Measurements from ENCODE around the gene TXN. TPM values are rescaled to one million over a fixed set of nuclear protein-coding genes. Genes with fewer than 3 reads are reported as not detected.
A peak's percentile ranks its signal among the peaks of the same experiment; 100 is the strongest.

Gene TXN
- total RNA-seq, 1 experiment from 2014 or later = 280 TPM

GRCh38 chr9:110251212-110251611 lies 5.1 kb downstream of the TXN start:
- Histone ChIP-seq H4K20me1 (ENCODE audit: control insufficient read depth, insufficient read depth, insufficient read length) (no peaks in the 10 kb centered on the region), H3K23me2 (ENCODE audit: insufficient read length, low read depth, low read length, poor library complexity, severe bottlenecking) (peaks cover 4% of the 10 kb centered on the region), H3K9ac (ENCODE audit: extremely low read depth, insufficient read length, low read length) (no peak overlapping the region), H3K14ac (ENCODE audit: insufficient read depth, low read length) (no peak overlapping the region), H3K4me2 (ENCODE audit: insufficient read depth, insufficient read length, low read length) (no peak overlapping the region), H3K9me3 (ENCODE audit: control insufficient read depth, low read depth, low read length) (no peaks in the 10 kb centered on the region), H4K5ac (ENCODE audit: insufficient read length, low read depth, low read length) (no peak overlapping the region), H3K23ac (ENCODE audit: insufficient read length, low read depth, low read length) (no peak overlapping the region), H3K4me1 (ENCODE audit: insufficient read depth, low read length) (no peaks in the 10 kb centered on the region; the same call in 1 of the 2 replicates), H3K27ac (ENCODE audit: insufficient read length, low read depth, low read length) (no peak overlapping the region), H3T11ph (ENCODE audit: low read length) (no peak overlapping the region), H2AK5ac (ENCODE audit: insufficient read length, low read length) (no peak overlapping the region), H2BK20ac (ENCODE audit: low read depth, low read length, poor library complexity, severe bottlenecking) (no peak overlapping the region), H3K79me1 (ENCODE audit: insufficient read depth, low read depth, low read length, poor library complexity, severe bottlenecking) (peaks cover 3% of the 10 kb centered on the region), H2BK12ac (ENCODE audit: insufficient read length, low read depth, low read length) (no peak overlapping the region), H3K4ac (ENCODE audit: low read depth, low read length) (no peak overlapping the region), H2BK120ac (ENCODE audit: low read depth, low read length, poor library complexity, severe bottlenecking) (no peak overlapping the region), H2BK5ac (ENCODE audit: insufficient read length, low read length) (no peak overlapping the region), H3K27me3 (ENCODE audit: insufficient read depth, low read length) (no peaks in the 10 kb centered on the region), H4K8ac (replicated peaks; ENCODE audit: insufficient read length, low read depth, low read length) (no peak overlapping the region), H2BK15ac (ENCODE audit: low read depth, low read length) (no peak overlapping the region), H3K79me2 (ENCODE audit: insufficient read depth, low read length) (peaks cover 35% of the 10 kb centered on the region; the same call in 1 of the 2 replicates), H3K18ac (ENCODE audit: insufficient read length, low read depth, low read length) (no peak overlapping the region), H2AFZ (ENCODE audit: low read length) (no peak overlapping the region), H3K56ac (ENCODE audit: insufficient read length, low read depth, low read length) (no peak overlapping the region), H4K91ac (ENCODE audit: insufficient read length, low read depth, low read length) (no peak overlapping the region)
- DNase-seq = no peak
- 100% methylated on average over 1 of the region's 4 CpGs for WGBS (ENCODE audit: extremely low coverage, insufficient read length, low lambda C conversion rate)
- peaks cover 16 to 47% (median 32%) of the 10 kb centered on the region in 3 experiments for H3K36me3 Mint-ChIP-seq (ENCODE audit: insufficient read depth in 1 of 3, low read depth in 3 of 3)
- peaks cover 21 to 24% of the 10 kb centered on the region in 2 experiments for H3K4me1 Mint-ChIP-seq
- H3K4me3 Mint-ChIP-seq = no peak overlapping the region
- no peaks in the 10 kb centered on the region; a peak in 1 of 5 replicates for H3K9me3 Mint-ChIP-seq
- H3K27me3 Mint-ChIP-seq (ENCODE audit: low read depth) = no peaks in the 10 kb centered on the region
- no peak for TF ChIP-seq CTCF (conservative IDR thresholded peaks at IDR 0.05)
- H3K27ac Mint-ChIP-seq = peak overlapping the region in 1 of 3 experiments; percentile 14; a peak in 1 of 7 replicates

Measured in H9 (cell line).